Sciatic nerve (tissue), 2 donors: Measurements from ENCODE around the gene RAB5IF. TPM values are rescaled to one million over a fixed set of nuclear protein-coding genes. Genes with fewer than 3 reads are reported as not detected.
"Not testable (repeated sequence)": the region's sequence is repeated elsewhere in the genome, so short reads cannot be mapped to it uniquely, and the experiment has no call there.

Source experiments
- ATAC-seq: fragments of 200-7000 bp; cut with Tn5 transposase; one replicate; pipeline ENCODE4 v1.9.1; 2020; ENCODE audit warnings: mild to moderate bottlenecking, moderate library complexity
- DNase-seq: peaks from one replicate; pipeline ENCODE4 v3.0.0-alpha.2; 2020; ENCODE audit warnings: low spot score
- intact Hi-C: fragments of 100-400 bp; cut with DNase I; formaldehyde crosslinking; loops from one replicate; pipeline ENCODE4 v1.14.2; 2022
- total RNA-seq: library from RNA; stranded (reverse); fragmentation: NEBNext Ultra II Directional; extraction: Animal tissue kit (Norgen Biotek cat#: 25700); gene quantifications from one replicate; pipeline ENCODE4 v1.2.1, GENCODE V29; 2021
- donor health status: DM: no; HTN: no; CAD: no.
- donor health status: DM: no; HTN: no; CAD: no.

Gene RAB5IF
- 33.1 TPM for total RNA-seq

DNA sequence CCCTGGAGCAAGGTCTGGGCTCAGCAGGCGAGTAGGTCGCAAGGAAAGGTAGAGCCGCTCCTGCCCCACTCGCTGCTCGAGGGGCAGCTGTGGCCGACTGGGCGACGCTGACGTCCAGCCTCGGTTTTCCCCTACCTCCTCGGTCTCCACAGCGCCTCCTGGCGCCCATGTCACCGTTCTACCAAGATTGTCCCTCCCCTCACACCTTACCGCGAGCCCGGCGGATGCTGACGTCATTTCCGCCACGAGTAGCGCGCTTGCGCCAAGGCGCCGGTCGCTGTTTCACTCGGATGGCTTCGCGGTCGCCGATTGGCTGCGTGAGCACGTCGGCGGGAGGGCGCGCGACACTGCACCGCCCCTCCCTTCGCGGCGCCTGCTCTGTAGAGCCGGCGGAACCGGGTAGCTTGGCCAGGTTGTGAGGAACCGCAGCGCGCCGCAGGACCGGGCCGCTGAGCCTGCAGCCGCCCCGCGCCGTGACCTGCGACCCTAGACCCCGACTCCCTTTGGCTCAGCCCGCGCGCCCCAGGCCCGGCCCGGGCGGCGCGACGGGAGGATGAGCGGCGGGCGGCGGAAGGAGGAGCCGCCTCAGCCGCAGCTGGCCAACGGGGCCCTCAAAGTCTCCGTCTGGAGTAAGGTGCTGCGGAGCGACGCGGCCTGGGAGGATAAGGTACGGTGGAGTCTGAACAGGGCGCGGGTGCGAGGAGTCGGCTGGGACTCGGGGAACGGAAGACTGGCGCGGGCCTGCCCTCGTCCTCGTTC is at the start of gene RAB5IF:
RAB5IF (plus strand) TSS at position 381 of the 759 bp plus-strand sequence; CDS start at position 554, 173 bp downstream.
- DNase-seq (peak; percentile 100), ATAC-seq (peak; percentile 99)
- intact Hi-C loops: no loop called here

GRCh38 chr20:36562724-36563123 is 42.9 kb upstream of the RAB5IF start:
- intact Hi-C loops: no loop called here
- no peak for DNase-seq
- ATAC-seq: no peak

GRCh38 chr20:36563374-36563773 is 42.2 kb upstream of the RAB5IF start:
- DNase-seq (no peak), ATAC-seq (no peak)
- intact Hi-C loops: no loop called here

DNA sequence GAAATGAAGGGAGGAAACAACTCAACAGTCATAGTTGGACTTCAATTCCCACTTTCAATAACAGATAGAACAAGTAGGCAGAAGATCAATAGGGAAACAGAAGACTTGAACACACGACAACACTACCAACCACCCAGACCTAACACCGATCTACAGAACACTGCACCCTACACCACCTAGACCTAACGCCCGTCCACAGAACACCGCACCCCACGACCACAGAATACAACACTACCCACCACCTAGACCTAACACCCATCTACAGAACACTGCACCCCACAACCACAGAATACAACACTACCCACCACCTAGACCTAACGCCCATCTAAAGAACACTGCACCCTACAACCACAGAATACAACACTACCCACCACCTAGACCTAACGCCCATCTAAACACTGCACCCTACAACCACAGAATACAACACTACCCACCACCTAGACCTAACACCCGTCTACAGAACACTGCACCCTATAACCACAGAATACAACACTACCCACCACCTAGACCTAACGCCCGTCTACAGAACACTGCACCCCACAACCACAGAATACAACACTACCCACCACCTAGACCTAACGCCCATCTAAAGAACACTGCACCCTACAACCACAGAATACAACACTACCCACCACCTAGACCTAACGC is 41.4 kb upstream of the RAB5IF start:
- intact Hi-C loops, ATAC-seq, DNase-seq: not testable (repeated sequence)

- DNase-seq, ATAC-seq, intact Hi-C loops: not testable (repeated sequence)
Observed at GRCh38 chr20:36564726-36565121, 40.9 kb upstream of the RAB5IF start.

DNA sequence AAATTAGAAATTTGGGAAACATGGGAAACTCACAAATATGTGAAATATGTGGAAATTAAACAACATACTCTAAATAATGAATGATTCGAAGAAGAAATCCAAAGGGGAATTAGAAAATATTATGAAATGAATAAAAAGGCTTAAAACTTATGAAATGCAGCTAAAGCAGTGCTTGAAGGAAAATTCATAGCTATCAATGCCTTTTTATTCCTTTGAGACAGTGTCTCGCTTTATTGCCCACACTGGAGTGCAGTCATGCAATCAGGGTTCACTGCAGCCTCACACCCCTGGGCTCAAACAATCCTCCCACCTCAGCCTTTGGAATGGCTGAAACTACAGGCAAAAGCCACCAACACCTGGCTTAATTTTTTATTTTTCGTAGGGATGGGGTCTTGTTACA is 40.1 kb upstream of the RAB5IF start:
- no peak for ATAC-seq

GRCh38 chr20:36569847-36570429 is 35.6 kb upstream of the RAB5IF start:
- intact Hi-C loops: no loop called here
- DNase-seq (no peak), ATAC-seq (no peak)

More for the DNA sequence above, 40.1 kb upstream of the RAB5IF start:
- intact Hi-C loops: no loop called here
- DNase-seq: no peak

- DNase-seq (no peak), ATAC-seq (no peak)
- intact Hi-C loops: no loop called here
Observed at GRCh38 chr20:36571564-36572504, 33.7 kb upstream of the RAB5IF start.

- ATAC-seq (peak; percentile 30), DNase-seq (peak; percentile 61)
- intact Hi-C loops: no loop called here
Observed at GRCh38 chr20:36572701-36573102, 32.9 kb upstream of the RAB5IF start.

DNA sequence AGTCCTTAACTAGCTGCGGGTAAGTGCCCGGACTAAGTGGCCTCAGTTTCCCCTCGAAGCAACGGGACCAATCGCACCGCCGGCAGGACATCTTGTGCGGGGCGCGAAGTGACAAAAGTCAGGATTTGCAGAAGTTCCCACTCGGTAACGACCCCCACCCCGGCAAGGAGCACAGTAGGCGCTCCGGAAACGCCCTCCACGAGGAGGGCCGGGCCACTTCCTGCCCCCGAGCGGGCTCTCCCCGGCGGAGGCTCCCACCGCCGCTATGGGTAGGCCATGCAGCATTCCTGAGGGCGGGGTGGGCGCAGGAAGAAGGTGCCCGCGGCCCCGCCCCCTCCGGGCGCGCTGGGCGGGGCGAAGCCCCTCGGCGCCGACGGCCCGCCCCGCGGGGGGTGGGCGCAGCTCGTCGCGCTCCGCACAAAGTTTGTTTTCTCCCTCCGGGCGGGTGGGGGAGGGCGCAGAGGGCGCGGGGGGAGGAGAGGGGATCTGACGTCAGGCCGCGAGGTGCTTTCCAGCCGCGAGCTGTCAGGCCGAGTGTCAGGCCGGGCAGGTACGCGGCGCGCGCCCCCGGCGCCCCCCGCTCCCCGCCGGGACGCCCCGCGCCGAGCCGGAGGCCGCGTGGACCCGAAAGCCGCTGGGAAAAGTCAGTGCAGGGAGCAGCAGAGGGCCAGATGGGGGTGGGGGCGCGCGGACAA is 32.3 kb upstream of the RAB5IF start, which contains the start of gene TGIF2:
TGIF2 (plus strand) TSS at position 495 of the 695 bp plus-strand sequence. CDS start 5,178 bp downstream, outside the sequence.
- peak; percentile 89 for DNase-seq
- intact Hi-C loops: no loop called here
- peak; percentile 90 for ATAC-seq

DNA sequence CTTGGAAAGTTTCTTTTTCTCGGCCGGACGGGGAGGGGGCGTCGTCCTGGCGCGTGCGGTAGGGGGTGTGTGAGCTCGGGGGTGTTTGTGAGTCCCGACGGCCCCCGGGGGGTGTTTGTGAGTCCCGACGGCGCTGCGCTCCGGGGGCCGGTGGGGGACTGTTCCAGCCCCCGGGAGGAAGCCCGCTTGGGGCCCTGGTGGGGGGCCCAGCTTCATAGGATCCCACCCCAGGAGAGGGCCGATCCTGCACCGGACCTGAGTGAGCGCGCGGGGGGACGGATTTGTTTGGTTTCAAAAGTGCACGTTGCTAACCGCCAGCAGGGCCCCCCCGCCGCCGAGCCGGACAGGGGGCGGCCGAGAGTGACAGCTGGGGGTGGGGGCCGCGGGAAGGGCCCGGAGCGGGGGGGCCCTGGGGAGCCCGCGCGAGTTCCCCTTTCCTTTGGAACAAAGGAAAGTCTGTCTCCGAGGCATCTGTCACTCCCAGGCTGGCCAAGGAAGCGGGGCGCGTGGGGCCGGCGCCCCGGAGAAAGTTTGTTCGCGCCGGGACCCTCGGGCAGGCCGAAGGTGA is 31.7 kb upstream of the RAB5IF start:
- intact Hi-C loops: no loop called here
- peak; percentile 33 for ATAC-seq
- peak; percentile 82 for DNase-seq

DNA sequence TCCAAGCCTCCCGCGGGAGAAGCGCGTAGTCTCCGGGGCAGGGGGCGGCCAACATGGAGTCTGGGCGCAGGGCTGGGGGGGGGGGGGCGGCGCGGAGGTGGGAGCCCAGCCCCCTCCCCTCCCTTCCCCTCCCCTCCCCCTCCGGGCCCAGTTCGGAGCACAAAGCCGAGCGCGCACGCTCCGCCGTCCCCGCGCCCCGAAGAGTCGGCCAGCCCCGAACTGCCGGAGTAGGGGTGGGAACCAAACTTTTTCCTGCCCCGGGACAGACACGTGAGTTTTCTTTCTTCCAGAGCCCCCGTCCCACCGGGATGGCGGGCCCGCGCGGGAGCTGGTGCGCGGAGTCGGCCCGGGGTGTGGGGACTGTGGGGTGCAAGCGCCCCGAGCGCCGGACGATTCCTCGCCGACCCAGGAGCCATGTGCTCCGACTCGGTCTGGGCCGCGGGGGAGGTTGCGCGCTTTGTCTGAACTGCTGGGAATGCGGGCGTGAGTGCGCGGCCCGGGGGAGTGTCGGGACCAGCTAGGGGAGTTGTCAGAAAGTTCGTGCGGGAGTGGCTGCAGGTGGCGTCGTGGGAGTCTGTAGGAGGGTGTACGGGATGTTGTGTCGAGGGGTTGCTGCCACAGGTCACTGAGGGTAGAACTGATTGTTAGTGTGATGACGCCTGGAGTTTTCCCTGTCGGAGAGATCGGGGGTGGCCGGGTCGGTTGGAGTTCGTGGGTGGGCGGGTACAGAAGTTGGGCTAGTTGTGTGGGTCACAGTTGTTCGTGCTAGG is 31.0 kb upstream of the RAB5IF start:
- peak; percentile 38 for ATAC-seq
- peak; percentile 79 for DNase-seq
- intact Hi-C loops: no loop called here

DNA sequence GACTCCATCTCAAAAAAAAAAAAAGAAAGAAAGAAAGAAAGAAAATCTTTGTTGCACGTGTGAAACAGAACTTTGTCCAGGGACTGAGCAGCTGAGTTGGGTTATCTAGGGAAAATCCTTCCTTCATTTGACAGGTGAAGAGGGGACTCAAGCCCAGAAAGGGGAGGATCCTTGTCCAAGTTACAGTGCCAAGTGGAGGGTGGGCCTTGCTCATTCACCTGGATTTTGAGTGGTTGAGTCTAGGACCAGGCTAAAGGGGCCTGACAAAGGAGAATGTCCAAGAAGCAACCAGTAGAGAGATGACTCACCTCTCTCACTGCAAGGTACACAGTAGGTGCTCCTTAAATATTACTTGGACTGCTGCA is 29.5 kb upstream of the RAB5IF start:
- intact Hi-C loops: no loop called here
- DNase-seq (no peak), ATAC-seq (no peak)

DNA sequence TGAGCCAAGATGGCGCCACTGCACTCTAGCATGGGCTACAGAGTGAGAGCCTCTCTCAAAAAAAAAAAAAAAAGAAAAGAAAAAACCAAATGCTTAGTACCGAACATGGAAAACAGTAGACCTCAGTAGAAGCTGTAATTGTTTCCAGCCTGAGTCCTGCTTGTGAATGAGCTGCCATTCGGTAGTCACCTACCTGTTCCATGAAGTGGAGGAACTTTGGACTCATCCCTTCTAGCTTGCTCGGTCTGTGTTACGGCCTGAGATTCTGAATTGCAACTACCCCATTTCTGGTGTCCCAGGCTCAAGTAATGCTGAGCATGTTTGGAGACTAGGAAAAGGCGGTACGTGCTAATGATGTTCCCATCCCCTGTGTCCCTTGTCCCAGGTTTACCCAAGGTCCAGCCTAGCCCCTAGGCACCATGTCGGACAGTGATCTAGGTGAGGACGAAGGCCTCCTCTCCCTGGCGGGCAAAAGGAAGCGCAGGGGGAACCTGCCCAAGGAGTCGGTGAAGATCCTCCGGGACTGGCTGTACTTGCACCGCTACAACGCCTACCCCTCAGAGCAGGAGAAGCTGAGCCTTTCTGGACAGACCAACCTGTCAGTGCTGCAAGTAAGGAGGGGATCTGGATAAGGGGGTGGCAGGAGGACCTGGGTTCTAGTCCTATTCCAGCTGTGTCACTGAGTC is 27.1 kb upstream of the RAB5IF start:
- DNase-seq (no peak), ATAC-seq (no peak)
- intact Hi-C loops: no loop called here

DNA sequence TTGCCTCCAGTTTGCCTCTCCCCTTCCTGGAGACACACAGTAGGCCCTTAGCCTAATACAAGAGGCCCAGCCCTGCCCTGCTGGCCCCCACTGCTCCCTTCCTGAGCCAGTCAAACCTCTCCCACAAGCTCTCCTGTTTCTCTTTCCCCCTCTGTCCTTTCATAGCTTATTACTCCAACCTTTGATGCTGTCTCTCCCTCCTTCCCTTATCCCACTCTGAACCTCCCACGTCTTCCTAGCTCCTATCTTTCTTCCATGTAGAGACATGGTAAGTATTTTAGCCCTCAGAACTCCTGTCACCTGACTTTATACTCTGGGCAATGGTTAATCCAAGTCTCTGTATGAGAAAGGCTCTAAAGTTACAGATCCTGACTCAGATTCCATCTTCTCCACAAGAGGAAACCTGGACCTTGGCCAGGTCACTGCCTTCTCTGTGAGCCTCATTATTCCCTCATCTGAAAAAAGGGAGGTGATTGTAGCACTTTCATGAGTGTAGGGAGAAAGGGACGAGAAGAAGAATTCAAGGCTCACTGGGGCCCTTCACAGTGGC is 25.5 kb upstream of the RAB5IF start:
- ATAC-seq (no peak), DNase-seq (no peak)
- intact Hi-C loops: no loop called here

DNA sequence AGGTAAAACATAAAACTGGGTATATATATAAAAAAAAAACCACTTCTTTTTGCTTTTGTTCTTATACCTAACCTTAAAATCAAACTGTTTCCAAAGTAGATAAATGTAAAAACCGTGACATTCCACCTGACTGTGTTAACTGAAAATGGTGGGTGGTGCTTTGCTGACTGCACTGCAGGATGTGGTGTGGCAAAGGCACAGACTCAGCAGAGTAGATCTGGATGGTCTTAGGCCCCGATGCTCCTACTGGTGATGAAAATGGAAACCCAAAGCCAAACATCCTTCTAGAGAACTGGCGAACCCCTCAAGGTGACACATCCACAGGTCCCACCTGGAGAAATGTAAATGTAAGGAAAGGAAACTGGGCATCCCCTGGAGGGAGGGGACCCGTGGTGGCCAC is 23.3 kb upstream of the RAB5IF start:
- DNase-seq (no peak), ATAC-seq (no peak)
- intact Hi-C loops: no loop called here

DNA sequence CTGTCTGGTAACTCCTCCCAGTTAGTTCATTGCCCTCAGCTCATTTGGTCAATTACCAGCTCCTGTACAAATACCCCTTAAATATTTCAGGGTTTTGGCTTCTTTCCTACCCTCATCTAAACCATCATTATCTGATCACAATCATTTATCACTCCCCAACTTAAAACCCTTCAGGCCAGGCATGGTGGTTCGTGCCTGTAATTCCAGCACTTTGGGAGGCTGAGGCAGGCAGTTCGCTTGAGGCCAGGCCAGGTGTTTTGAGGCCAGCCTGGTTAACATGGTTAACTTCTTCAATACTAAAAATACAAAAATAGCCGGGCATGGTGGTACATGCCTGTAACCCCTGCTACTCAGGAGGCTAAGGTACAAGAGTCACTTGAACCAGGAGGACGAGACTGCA is 22.8 kb upstream of the RAB5IF start:
- intact Hi-C loops: no loop called here
- DNase-seq: no peak
- no peak for ATAC-seq
